ENCODE results near the gene EPHB1.

The EPHB1 gene

DNA sequence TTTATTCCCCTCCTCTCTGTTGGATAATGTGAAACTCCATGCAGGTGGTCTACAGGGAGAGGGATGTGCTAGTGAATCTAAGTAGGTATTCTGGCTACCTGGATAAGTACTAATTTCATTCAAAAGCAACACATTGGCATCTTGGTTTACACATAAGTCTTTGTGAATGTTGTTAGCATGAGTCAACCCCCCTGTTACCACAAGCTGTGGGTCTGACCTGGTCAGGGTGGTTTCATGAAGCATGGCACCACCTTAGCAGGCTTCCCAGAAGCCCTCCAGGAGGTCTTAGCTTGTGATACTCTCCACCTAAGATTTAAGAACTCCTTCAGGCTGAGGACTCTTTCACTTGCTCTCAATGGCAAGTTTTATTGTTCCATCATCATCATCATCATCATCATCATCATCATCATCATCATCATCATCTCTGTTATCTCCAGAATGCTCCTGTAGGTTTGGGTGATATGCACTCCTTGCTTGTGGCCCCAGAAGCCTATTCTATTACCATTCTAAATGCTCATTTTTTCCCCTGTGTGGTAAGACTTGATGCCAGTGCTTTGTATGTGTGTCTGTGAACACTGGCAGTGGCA is 62.8 kb downstream of the EPHB1 start:
- H3K4me1 Mint-ChIP-seq = peaks cover 11 to 16% of the 10 kb centered on the region in 2 donors
- DNase-seq (no peak), ATAC-seq (replicated peaks) (no peak)
- no peaks in the 10 kb centered on the region for H3K36me3 Mint-ChIP-seq
- H3K27me3 Mint-ChIP-seq = peaks cover 9 to 10% of the 10 kb centered on the region in 2 donors
- H3K27ac Mint-ChIP-seq = no peak overlapping the region
- H3K9me3 Mint-ChIP-seq = no peaks in the 10 kb centered on the region
- no peak overlapping the region for H3K4me3 Mint-ChIP-seq

DNA sequence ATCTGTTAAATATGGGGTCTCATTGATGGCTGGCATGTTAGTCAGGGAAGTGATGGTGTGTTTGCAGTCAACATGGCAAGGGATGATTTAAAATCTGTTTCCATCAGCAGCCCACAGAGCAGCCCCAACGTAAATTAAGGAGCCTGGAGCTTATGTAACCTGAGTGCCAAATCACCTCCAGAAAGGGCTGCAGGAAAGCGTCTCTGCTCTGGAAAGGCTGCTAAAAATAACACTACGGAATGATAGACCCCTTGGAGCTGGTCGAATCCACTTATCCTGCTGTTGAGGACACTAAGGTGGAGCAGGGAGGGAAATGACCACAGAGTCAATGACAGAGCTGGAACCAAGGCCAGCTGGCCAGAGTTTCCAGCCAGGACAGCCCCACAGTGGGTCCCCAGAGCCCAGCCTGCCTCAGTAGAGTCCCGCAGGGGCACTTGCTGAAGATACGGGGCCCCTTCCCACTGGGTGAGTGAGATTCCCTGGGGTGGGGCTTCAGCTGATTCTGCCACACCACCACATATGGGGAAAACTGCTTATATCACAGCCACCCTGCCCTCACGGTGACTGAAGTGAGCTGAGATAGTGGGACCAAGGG is 63.5 kb downstream of the EPHB1 start:
- no peak for ATAC-seq (replicated peaks)

DNA sequence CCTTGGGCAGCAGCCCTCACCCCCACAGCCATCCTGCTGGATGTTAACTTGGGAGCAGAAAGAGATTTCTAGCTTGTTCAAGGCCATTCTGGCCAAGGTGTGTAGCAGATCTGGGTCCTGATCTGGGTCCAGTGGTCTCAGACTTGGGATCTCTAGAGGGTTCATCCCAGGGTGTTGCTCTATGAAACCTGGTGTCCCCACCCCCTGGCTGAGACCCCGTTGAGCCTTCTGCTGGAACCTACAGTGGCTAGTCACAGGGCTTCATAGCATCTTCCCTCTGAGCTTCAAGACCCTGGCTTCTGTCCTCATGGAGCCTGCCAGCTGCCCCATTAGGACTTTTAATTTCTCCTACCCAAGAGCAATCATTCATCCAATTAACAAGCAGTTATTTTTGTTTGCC is 64.3 kb downstream of the EPHB1 start:
- peaks cover 0 to 5% of the 10 kb centered on the region in 2 donors for H3K4me1 Mint-ChIP-seq
- H3K36me3 Mint-ChIP-seq = no peaks in the 10 kb centered on the region
- H3K27me3 Mint-ChIP-seq = peaks cover 13 to 14% of the 10 kb centered on the region in 2 donors
- H3K4me3 Mint-ChIP-seq = no peak overlapping the region
- H3K27ac Mint-ChIP-seq = no peak overlapping the region
- DNase-seq (no peak), ATAC-seq (replicated peaks) (no peak)
- no peaks in the 10 kb centered on the region for H3K9me3 Mint-ChIP-seq

More for the DNA sequence above, 63.5 kb downstream of the EPHB1 start:
- Mint-ChIP-seq H3K27ac (no peak overlapping the region), H3K36me3 (no peaks in the 10 kb centered on the region), H3K4me1 (peaks cover 4 to 9% of the 10 kb centered on the region in 2 donors), H3K27me3 (peaks cover 9 to 10% of the 10 kb centered on the region in 2 donors), H3K4me3 (no peak overlapping the region), H3K9me3 (no peaks in the 10 kb centered on the region)
- DNase-seq = no peak

DNA sequence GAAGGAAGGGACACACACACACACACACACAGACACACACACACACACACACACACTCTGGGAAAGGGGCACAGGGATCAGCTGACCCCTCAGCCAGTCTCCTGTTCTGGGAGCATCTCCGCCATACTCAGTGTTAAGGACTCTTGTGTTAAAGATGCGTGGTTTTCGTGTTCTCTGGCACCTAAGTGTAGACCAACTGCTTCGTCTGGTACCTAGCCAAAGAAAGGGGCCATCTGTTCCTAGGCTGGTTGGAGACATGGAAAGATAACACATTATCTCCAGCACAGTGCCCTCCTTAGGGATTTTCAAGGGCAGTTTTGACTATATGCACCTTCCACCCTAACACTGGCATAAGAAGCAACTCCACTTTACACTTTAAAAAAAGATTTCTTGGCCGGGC is 65.1 kb downstream of the EPHB1 start:
- Mint-ChIP-seq H3K27me3 (peaks cover 16% of the 10 kb centered on the region in 2 donors), H3K9me3 (no peaks in the 10 kb centered on the region), H3K4me1 (peaks cover 0 to 5% of the 10 kb centered on the region in 2 donors), H3K4me3 (no peak overlapping the region), H3K36me3 (no peaks in the 10 kb centered on the region), H3K27ac (no peak overlapping the region)
- ATAC-seq (replicated peaks) (no peak), DNase-seq (no peak)

DNA sequence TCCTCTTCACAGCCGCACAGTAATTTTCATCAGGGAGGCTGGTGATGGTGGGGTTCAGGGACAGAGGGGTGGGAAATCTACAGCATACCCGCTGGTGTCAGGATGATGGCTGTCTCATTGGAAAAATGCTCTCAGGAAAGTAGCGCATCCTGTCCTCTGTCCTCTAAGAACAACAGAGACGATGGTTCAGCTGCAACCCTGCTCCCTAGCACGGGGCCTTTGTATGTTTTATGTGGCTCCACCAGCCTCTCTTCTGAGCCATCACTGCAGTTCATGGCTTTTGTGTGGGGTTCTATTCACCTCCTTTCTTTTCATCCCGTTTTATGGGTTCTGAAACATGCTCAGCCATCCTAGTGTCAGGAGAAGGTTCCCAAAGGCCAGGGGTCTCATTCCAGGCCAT is 68.9 kb downstream of the EPHB1 start:
- peaks cover 33 to 37% of the 10 kb centered on the region in 2 donors for H3K27me3 Mint-ChIP-seq
- H3K9me3 Mint-ChIP-seq = no peaks in the 10 kb centered on the region
- no peak overlapping the region for H3K4me3 Mint-ChIP-seq
- peaks cover 0 to 2% of the 10 kb centered on the region in 2 donors for H3K36me3 Mint-ChIP-seq
- H3K4me1 Mint-ChIP-seq = peaks cover 0 to 5% of the 10 kb centered on the region in 2 donors
- no peak for ATAC-seq (replicated peaks)
- H3K27ac Mint-ChIP-seq = no peak overlapping the region
- no peak for DNase-seq

DNA sequence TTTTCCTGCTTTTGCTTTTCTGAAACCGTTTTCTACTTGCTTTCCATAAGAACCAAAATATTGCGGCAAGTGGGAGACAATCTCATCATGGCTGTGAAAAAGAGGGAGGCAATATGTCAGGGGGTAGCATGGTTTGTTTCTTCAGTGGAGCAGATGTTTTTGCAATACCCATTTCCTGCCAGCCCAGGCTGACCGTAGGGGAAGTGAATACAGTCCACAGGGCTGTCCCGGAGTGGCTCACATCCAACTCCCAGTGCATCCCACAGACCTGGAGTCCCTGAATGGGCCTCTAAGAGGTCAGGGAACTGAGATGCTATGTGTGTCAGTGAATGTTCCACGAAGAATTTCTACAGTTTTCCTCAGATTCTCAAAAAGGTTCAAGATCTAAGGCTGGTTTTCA is 69.6 kb downstream of the EPHB1 start:
- ATAC-seq (replicated peaks) (no peak), DNase-seq (no peak)
- peaks cover 0 to 2% of the 10 kb centered on the region in 2 donors for H3K36me3 Mint-ChIP-seq
- H3K4me1 Mint-ChIP-seq = peaks cover 0 to 5% of the 10 kb centered on the region in 2 donors
- peaks cover 36 to 40% of the 10 kb centered on the region in 2 donors for H3K27me3 Mint-ChIP-seq
- no peak overlapping the region for H3K4me3 Mint-ChIP-seq
- no peaks in the 10 kb centered on the region for H3K9me3 Mint-ChIP-seq
- no peak overlapping the region for H3K27ac Mint-ChIP-seq

DNA sequence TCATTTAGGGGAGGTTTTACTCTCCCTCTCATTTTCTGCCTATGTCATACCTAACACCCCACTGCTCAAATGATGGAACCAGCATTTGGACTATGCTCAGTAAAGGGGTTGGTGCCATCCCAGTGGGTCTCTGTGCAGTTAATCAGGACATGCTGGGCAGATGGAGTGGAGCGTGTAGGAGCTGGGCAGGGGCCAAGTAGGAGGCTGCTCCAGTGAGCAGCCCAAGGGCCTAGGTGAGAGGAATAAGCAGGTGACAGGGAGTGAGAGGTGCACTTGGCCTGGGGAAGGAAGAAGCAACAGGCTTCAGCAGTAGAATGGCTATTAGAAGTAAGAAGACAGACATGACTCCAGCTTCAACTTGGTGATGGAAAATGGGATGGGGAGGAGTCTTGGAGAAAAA is 72.2 kb downstream of the EPHB1 start:
- DNase-seq (no peak), ATAC-seq (replicated peaks) (no peak)
- Mint-ChIP-seq H3K27me3 (peaks cover 34 to 39% of the 10 kb centered on the region in 2 donors), H3K4me1 (no peaks in the 10 kb centered on the region), H3K4me3 (no peak overlapping the region), H3K9me3 (no peaks in the 10 kb centered on the region), H3K27ac (no peak overlapping the region), H3K36me3 (peaks cover 0 to 2% of the 10 kb centered on the region in 2 donors)

DNA sequence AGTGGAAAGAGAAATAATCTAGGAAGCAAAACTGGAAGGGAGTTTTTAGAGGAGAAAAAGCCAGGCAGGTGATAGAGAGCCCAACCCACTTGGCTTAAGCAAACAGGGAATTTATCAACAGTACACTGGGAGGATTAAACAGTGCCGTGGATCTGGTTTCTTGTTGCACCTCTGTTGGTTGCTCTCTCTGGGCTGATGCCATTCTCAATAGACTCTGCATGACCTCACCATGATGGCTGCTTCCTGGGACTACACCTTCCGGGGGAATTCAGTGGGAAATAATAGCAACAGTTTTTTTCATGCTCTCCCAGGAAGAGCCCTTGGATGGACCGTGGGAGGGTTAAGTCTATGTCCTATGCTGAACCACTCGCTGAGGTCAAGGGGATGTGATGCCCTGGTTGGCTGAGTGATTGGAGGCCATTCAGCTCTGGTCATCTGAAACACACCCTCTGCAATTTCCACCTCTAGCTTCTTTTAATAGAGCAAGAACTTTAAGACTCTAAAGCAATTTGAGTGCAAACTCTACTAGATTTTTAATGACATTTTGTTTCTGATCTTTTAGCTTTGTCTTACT is 74.2 kb downstream of the EPHB1 start:
- Mint-ChIP-seq H3K4me3 (no peak overlapping the region), H3K4me1 (no peaks in the 10 kb centered on the region), H3K27me3 (peaks cover 42 to 43% of the 10 kb centered on the region in 2 donors), H3K27ac (no peak overlapping the region), H3K36me3 (peaks cover 4% of the 10 kb centered on the region in 2 donors), H3K9me3 (peaks cover 1 to 4% of the 10 kb centered on the region in 2 donors)
- DNase-seq (no peak), ATAC-seq (replicated peaks) (no peak)

DNA sequence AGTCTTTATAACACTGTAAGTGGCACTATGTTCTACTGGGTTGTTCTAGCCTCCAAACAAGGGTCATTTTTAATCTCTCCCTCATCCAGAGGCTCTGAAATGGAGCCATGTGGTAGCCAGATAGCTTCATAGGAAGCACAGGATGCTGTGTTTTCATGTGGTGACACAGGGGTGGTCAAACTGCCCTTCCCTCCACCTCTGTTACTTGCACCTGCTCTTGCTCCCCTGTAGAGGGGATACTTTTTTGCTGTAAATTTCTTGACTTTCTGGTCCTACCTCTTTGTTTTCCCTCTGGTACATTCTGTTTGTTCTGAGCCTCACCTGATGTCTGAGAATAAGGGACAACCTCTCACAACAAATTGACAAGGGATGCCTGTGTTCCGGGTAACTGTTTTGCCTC is 76.8 kb downstream of the EPHB1 start:
- Mint-ChIP-seq H3K9me3 (peaks cover 1 to 4% of the 10 kb centered on the region in 2 donors), H3K27me3 (peaks cover 34 to 39% of the 10 kb centered on the region in 2 donors), H3K4me1 (no peaks in the 10 kb centered on the region), H3K4me3 (no peak overlapping the region), H3K27ac (no peak overlapping the region), H3K36me3 (peaks cover 4% of the 10 kb centered on the region in 2 donors)
- no peak for ATAC-seq (replicated peaks)
- no peak for DNase-seq

DNA sequence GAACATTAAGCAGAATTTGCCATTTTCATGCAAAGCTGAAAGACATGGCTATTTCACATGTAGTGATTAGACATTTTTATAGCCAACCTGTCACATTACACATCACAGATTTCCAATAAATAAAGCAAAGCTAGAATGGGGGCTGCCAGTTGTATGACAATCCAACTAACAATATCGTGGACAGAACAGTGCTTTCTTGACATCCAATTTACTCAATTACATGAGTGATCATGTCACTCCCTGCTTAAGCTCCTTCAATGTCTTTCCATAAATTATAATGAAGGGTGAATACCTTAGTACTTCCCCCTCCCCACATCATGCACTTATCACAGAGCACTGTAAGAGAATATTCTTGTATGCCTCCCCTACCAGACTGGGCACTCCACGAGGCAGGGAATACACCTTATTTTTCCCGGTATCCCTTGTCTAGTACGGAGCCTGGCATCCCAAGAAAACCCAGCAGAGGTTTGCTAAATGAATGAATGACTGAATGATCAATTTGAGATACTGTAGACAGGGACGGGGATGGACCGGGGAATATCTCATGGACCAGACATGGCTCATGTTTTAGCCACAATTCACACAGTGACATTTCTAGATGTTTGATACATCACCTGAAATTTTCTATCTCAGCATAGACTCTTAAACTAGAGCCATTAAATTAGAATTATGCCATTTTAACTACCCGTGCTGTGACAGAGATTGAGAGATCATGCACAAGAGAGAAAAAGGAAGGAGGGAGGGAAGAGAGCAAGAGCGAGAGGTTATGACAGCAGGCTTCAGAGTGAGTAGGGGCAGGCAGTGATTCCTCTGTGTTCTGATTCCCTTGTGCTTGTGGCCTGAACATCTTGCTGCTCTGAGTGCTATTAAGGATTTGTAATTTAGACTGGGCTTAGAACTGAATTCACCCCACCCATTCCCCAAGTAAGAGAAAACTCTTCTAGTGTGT is 77.7 kb downstream of the EPHB1 start:
- Mint-ChIP-seq H3K36me3 (peaks cover 2 to 4% of the 10 kb centered on the region in 2 donors), H3K4me3 (no peak overlapping the region), H3K27me3 (peaks cover 28 to 32% of the 10 kb centered on the region in 2 donors), H3K27ac (no peak overlapping the region), H3K4me1 (no peaks in the 10 kb centered on the region), H3K9me3 (peaks cover 1 to 4% of the 10 kb centered on the region in 2 donors)
- no peak for DNase-seq
- ATAC-seq (replicated peaks) = no peak

DNA sequence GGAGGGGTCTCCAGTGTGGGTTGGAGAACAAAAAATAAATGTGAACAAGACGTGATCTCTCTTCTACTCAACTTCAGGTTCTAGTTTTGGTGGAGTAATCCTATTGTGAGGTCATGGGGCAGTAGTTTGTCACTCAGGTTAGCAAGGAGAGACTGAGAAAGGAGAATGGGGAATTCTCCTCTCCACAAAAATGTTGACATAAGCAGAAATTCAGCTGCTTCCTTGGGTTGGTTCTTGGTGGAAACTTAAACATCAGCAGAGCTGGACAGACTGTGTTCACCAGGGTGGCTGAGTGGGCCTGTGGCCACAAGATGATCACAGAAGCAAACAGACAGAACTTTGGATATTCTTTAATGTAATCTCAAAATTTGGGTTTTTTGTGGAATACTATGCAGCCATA is 78.7 kb downstream of the EPHB1 start:
- Mint-ChIP-seq H3K9me3 (peaks cover 1 to 4% of the 10 kb centered on the region in 2 donors), H3K4me1 (no peaks in the 10 kb centered on the region), H3K36me3 (peaks cover 2 to 4% of the 10 kb centered on the region in 2 donors), H3K27ac (no peak overlapping the region), H3K27me3 (peaks cover 23 to 29% of the 10 kb centered on the region in 2 donors), H3K4me3 (no peak overlapping the region)
- DNase-seq = no peak
- no peak for ATAC-seq (replicated peaks)

DNA sequence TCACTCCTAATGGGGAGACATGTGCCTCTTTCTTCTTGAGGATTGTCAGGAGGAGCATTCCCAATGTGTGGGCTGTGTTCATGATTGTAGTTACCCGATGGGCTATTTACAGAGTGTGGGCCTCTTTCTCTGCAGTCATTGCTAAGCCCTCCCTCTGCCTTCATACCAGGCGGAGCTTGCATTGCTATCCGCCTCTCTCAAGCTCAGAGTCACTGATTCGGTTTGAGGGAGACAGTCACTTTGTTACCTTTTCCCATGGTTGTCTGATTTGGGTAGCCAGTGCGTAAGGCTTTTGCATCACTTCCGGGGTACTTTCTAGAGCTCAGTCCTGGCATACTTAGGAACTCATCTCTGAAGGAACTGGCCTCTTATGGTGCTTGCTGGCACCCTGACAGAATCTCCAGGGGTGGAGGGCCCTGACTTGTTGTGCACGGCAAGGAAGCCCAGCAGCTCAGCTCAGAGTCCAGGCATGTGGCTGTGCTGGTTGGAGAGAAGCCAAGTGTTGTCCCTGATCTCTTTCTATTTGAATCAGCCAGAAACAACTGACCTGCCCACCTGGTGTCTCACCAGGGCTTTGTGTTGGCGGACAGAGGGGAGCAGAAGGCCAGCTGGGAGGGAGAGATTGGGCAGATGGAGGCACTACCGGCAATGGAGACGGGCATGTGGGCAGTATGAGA is 79.8 kb downstream of the EPHB1 start:
- Mint-ChIP-seq H3K36me3 (peaks cover 2 to 4% of the 10 kb centered on the region in 2 donors), H3K9me3 (peaks cover 1 to 4% of the 10 kb centered on the region in 2 donors), H3K27me3 (peaks cover 19 to 27% of the 10 kb centered on the region in 2 donors), H3K27ac (no peak overlapping the region), H3K4me3 (no peak overlapping the region), H3K4me1 (no peaks in the 10 kb centered on the region)
- no peak for ATAC-seq (replicated peaks)
- no peak for DNase-seq

DNA sequence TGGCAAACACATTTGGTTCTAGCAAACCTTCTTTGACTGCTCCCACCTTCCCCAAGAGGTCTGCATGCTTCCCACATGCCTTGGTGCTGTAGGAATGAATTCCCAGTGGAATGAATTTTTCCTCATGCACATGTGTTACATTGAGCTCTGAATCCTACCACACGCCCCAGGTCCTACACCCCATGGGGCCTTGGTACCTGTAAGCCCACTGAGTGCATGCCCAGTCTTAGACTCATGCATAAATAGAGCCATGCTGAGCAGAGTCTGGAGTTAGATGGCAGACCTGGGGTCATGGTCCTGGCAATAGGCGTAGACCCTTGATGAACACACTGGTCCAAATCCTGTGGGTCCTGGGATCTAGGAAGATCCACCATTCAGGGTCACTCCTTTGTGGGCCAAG is 81.8 kb downstream of the EPHB1 start:
- H3K9me3 Mint-ChIP-seq = peaks cover 1 to 4% of the 10 kb centered on the region in 2 donors
- H3K36me3 Mint-ChIP-seq = peaks cover 2 to 4% of the 10 kb centered on the region in 2 donors
- ATAC-seq (replicated peaks) (no peak), DNase-seq (no peak)
- H3K27ac Mint-ChIP-seq = no peak overlapping the region
- H3K4me1 Mint-ChIP-seq = no peaks in the 10 kb centered on the region
- H3K4me3 Mint-ChIP-seq = no peak overlapping the region
- peaks cover 16 to 29% of the 10 kb centered on the region in 2 donors for H3K27me3 Mint-ChIP-seq

DNA sequence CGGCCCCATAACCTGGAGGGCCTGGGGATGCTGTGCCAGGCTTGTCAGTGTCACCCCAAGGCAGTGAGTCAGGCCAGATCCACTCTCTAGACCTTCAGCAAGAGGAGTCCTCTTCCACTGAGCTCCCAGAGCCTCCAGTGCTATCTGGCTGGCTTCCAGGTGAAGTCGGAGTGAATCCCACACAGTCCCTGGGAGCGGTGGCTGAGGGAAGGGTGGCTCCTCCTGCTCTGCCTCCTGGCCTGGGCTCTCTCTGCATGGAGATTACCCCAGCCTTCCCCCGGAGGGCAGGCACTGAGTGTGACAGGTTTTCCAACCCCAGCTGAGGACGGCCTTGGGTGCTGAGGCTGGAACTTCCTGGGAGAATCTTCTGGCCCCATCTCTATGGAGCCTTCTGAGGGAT is 82.7 kb downstream of the EPHB1 start:
- Mint-ChIP-seq H3K9me3 (peaks cover 1 to 4% of the 10 kb centered on the region in 2 donors), H3K4me3 (no peak overlapping the region), H3K36me3 (peaks cover 2 to 4% of the 10 kb centered on the region in 2 donors), H3K4me1 (no peaks in the 10 kb centered on the region), H3K27me3 (peaks cover 11 to 25% of the 10 kb centered on the region in 2 donors), H3K27ac (no peak overlapping the region)
- DNase-seq = no peak
- ATAC-seq (replicated peaks) = no peak
